B cell (primary cell): Measurements from ENCODE around the gene ARHGAP42.

Experiments
- CTCF ChIP-seq: fragments of 200-600 bp; IDR thresholded peaks from one replicate; pipeline ENCODE4 v1.8.0; 2022; ENCODE audit warnings: antibody characterized with exemption, mild to moderate bottlenecking
- EZH2 ChIP-seq: IDR thresholded peaks from 2 replicates; pipeline ENCODE4 v1.6.1; 2012; ENCODE audit warnings: borderline replicate concordance, low read depth, mild to moderate bottlenecking, moderate library complexity, low read length; ENCODE audit not compliant: insufficient read depth, poor library complexity, severe bottlenecking

DNA sequence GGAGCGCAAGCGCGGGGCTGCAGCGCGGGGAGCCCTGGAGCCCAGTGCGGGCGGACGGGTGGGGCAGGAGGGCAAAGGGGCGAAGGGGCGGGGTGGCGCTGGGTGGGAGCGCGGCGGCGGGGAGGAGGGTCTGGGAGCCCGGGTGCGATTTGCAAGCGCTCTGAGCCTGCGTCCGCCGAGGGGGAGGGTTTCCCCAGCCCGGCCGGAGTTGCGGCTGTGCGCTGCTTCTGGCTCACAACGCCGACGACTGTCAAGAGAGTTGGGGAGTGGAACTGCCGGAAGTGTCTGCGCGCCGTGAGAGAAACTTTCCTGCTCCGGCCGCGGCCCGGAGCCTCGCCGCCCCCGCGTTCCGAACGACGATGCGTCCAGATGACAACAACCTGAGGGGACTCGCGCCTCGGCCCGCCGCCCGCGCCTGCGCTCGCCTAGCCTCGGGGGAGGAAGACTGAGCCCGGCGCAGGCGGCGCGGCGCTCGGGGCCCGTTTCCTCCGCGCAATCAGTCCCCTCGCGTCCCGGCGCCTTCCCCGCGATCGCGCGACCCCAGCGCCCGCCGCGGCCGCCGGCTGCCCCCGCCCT is at the start of gene ARHGAP42:
- no peak for TF ChIP-seq CTCF
- no peak for TF ChIP-seq EZH2
